Loucy (cell line): Measurements from ENCODE around the gene CALHM4.

Experiments
- EZH2phosphoT487 ChIP-seq: fragments of 200-600 bp; IDR thresholded peaks from 2 replicates; pipeline ENCODE4 v1.6.1; 2018; ENCODE audit warnings: antibody characterized with exemption, mild to moderate bottlenecking, moderate library complexity, borderline replicate concordance
- TF ChIP-seq, protein P1 (sequence below): fragments of 200-600 bp; sonication (generic); conservative IDR thresholded peaks from 2 replicates; pipeline ENCODE4 v1.5.1; 2014; ENCODE audit warnings: mild to moderate bottlenecking, antibody characterized with exemption, low read length

- TF ChIP-seq, protein P1, sequence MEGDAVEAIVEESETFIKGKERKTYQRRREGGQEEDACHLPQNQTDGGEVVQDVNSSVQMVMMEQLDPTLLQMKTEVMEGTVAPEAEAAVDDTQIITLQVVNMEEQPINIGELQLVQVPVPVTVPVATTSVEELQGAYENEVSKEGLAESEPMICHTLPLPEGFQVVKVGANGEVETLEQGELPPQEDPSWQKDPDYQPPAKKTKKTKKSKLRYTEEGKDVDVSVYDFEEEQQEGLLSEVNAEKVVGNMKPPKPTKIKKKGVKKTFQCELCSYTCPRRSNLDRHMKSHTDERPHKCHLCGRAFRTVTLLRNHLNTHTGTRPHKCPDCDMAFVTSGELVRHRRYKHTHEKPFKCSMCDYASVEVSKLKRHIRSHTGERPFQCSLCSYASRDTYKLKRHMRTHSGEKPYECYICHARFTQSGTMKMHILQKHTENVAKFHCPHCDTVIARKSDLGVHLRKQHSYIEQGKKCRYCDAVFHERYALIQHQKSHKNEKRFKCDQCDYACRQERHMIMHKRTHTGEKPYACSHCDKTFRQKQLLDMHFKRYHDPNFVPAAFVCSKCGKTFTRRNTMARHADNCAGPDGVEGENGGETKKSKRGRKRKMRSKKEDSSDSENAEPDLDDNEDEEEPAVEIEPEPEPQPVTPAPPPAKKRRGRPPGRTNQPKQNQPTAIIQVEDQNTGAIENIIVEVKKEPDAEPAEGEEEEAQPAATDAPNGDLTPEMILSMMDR: no peak
- no peak for TF ChIP-seq EZH2phosphoT487
Measured at GRCh38 chr6:116524236-116524635, 29.3 kb upstream of the CALHM4 start.
